Panc1 (cell line): Measurements from ENCODE around the gene COLEC11.

Source experiments
- CTCF ChIP-seq: fragments of 450-650 bp; IDR thresholded peaks from 2 replicates; pipeline ENCODE4 v1.5.1; 2017; ENCODE audit warnings: mild to moderate bottlenecking
- POLR2AphosphoS5 ChIP-seq: IDR thresholded peaks from 2 replicates; pipeline ENCODE4 v1.6.1; 2012; ENCODE audit warnings: mild to moderate bottlenecking, low read depth, low read length, moderate library complexity

GRCh38 chr2:3572620-3573019, 22.3 kb upstream of the COLEC11 start:
- TF ChIP-seq CTCF (no peak), POLR2AphosphoS5 (no peak)
